Measurements from ENCODE around the gene PLEKHG4.

The PLEKHG4 gene

DNA sequence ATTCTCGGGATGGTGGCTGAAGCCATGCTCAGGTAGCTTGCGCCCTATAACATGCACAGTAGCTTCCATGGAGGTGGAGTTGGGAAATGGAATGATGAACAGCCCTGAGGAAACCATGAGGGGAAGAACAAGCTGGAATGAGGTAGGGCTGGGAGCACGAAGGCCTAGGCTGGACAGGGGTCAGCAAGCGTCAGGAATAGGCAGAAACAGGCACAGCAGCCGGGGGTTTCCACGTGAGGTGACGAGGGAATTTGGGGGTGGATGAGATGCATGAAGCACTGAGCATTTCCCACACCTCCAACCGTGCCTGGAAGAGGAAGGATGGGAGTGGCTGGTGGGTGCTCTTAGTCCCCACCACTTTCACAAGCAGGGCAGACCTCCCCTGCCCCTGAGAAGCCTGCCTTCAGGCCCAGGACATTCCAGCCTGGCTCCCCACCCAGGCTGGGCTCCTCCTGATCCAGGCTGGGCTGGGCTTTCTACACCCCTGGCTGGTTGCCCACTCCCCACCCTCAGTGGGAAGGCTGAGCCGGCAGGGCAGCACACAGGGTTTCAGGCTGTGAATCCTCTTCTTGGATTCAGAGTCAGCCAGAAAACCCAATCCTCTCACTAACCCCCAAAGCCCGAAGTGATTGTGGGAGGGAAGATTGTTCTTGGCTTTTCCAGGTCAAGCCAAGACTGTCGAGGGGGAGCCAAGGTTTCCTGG is 21.9 kb downstream of the PLEKHG4 start:
- Histone ChIP-seq H3K9ac (ENCODE audit: low read length) (no peak overlapping the region), H3K4me2 (ENCODE audit: low read depth, low read length, poor library complexity, severe bottlenecking) (no peak overlapping the region), H3K9me3 (ENCODE audit: insufficient read depth, low read length) (no peaks in the 10 kb centered on the region), H3K36me3 (ENCODE audit: low read length) (no peaks in the 10 kb centered on the region), H3F3A (ENCODE audit: insufficient read depth) (no peaks in the 10 kb centered on the region), H3K27ac (ENCODE audit: low read depth, low read length) (no peak overlapping the region), H3K9me2 (replicated peaks; ENCODE audit: insufficient read depth, low read length) (no peaks in the 10 kb centered on the region), H3K4me3 (ENCODE audit: insufficient read depth, low read length, poor library complexity, severe bottlenecking) (no peak overlapping the region), H4K20me1 (ENCODE audit: low read depth, low read length) (no peaks in the 10 kb centered on the region), H3K27me3 (ENCODE audit: low read length) (no peaks in the 10 kb centered on the region), H2AFZ (ENCODE audit: low read depth, low read length, severe bottlenecking) (no peak overlapping the region), H3K79me2 (ENCODE audit: insufficient read depth, low read length) (no peaks in the 10 kb centered on the region)
- TF ChIP-seq, protein P1, sequence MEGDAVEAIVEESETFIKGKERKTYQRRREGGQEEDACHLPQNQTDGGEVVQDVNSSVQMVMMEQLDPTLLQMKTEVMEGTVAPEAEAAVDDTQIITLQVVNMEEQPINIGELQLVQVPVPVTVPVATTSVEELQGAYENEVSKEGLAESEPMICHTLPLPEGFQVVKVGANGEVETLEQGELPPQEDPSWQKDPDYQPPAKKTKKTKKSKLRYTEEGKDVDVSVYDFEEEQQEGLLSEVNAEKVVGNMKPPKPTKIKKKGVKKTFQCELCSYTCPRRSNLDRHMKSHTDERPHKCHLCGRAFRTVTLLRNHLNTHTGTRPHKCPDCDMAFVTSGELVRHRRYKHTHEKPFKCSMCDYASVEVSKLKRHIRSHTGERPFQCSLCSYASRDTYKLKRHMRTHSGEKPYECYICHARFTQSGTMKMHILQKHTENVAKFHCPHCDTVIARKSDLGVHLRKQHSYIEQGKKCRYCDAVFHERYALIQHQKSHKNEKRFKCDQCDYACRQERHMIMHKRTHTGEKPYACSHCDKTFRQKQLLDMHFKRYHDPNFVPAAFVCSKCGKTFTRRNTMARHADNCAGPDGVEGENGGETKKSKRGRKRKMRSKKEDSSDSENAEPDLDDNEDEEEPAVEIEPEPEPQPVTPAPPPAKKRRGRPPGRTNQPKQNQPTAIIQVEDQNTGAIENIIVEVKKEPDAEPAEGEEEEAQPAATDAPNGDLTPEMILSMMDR (IDR thresholded peaks at IDR 0.05; ENCODE audit: insufficient read depth, low read length, poor library complexity, severe bottlenecking): no peak
- TF ChIP-seq EZH2phosphoT487 (conservative IDR thresholded peaks at IDR 0.05; ENCODE audit: low read length): no peak

DNA sequence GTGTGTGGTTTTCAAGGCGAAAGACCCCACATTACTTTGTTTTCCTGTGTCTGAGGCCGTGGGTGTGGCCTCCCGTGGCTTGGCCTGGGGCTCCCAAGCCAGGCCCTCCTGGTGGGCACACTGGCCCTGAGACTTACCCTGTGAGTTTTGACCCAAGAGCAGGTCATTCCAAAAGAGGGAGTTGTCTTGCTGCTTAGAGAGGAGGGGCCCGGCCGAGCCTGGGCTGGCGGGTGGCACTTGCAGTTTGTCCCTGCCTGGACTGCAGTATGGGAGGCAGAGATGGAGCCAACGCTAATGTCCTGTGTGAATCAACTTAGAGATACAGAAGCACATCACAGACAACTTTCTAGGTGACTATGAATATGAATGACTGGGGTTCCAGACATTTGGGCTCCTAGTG is 22.7 kb downstream of the PLEKHG4 start:
- Histone ChIP-seq H4K20me1 (ENCODE audit: low read depth, low read length) (no peaks in the 10 kb centered on the region), H3K9me3 (ENCODE audit: insufficient read depth, low read length) (no peaks in the 10 kb centered on the region), H3K9ac (ENCODE audit: low read length) (no peak overlapping the region), H3K36me3 (ENCODE audit: low read length) (no peaks in the 10 kb centered on the region), H3K27me3 (ENCODE audit: low read length) (no peaks in the 10 kb centered on the region), H3K9me2 (replicated peaks; ENCODE audit: insufficient read depth, low read length) (no peaks in the 10 kb centered on the region), H3K27ac (ENCODE audit: low read depth, low read length) (no peak overlapping the region), H3K4me3 (ENCODE audit: insufficient read depth, low read length, poor library complexity, severe bottlenecking) (no peak overlapping the region), H2AFZ (ENCODE audit: low read depth, low read length, severe bottlenecking) (no peak overlapping the region), H3F3A (ENCODE audit: insufficient read depth) (no peaks in the 10 kb centered on the region), H3K79me2 (ENCODE audit: insufficient read depth, low read length) (no peaks in the 10 kb centered on the region), H3K4me2 (ENCODE audit: low read depth, low read length, poor library complexity, severe bottlenecking) (no peak overlapping the region)
- TF ChIP-seq, protein P1 (IDR thresholded peaks at IDR 0.05; ENCODE audit: insufficient read depth, low read length, poor library complexity, severe bottlenecking): no peak
- TF ChIP-seq EZH2phosphoT487 (conservative IDR thresholded peaks at IDR 0.05; ENCODE audit: low read length): no peak

DNA sequence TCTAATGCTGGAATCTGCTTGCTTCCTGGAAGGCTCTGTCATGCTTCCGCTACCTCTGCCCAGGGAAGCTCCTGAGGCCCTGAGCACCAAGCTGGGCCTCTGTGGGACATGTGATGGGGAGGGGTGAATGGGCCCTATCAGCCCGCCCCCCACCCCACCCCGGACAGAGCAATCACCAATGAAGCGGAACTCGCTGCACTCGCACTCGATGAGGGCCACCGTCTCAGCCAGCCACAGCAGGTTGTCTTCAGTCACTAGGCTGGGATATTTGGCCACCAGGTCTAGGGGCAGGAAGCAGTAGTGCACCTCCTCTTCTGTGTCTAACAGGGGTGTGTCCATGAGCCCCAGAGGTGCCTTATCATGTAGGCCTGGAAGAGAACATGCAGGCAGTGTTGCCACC is 23.6 kb downstream of the PLEKHG4 start:
- no peaks in the 10 kb centered on the region for H3K9me3 ChIP-seq (ENCODE audit: insufficient read depth, low read length)
- no peaks in the 10 kb centered on the region for H3K27me3 ChIP-seq (ENCODE audit: low read length)
- H2AFZ ChIP-seq (ENCODE audit: low read depth, low read length, severe bottlenecking): no peak overlapping the region
- H3K79me2 ChIP-seq (ENCODE audit: insufficient read depth, low read length): no peaks in the 10 kb centered on the region
- no peaks in the 10 kb centered on the region for H3K36me3 ChIP-seq (ENCODE audit: low read length)
- no peaks in the 10 kb centered on the region for H4K20me1 ChIP-seq (ENCODE audit: low read depth, low read length)
- H3K27ac ChIP-seq (ENCODE audit: low read depth, low read length): no peak overlapping the region
- no peak overlapping the region for H3K4me3 ChIP-seq (ENCODE audit: insufficient read depth, low read length, poor library complexity, severe bottlenecking)
- H3F3A ChIP-seq (ENCODE audit: insufficient read depth): no peaks in the 10 kb centered on the region
- no peak overlapping the region for H3K4me2 ChIP-seq (ENCODE audit: low read depth, low read length, poor library complexity, severe bottlenecking)
- TF ChIP-seq, protein P1 (IDR thresholded peaks at IDR 0.05; ENCODE audit: insufficient read depth, low read length, poor library complexity, severe bottlenecking): no peak
- no peak for TF ChIP-seq EZH2phosphoT487 (conservative IDR thresholded peaks at IDR 0.05; ENCODE audit: low read length)
- H3K9ac ChIP-seq (ENCODE audit: low read length): no peak overlapping the region
- no peaks in the 10 kb centered on the region for H3K9me2 ChIP-seq (replicated peaks; ENCODE audit: insufficient read depth, low read length)
